HepG2 (cell line): Measurements from ENCODE around the gene SH3GLB2. TPM values are rescaled to one million over a fixed set of nuclear protein-coding genes. Genes with fewer than 3 reads are reported as not detected.

Experiments used
- AGO2 ChIP-seq: fragments of 200-400 bp; formaldehyde crosslinking; optimal IDR thresholded peaks from 2 replicates; pipeline ENCODE3; 2017; ENCODE audit warnings: mild to moderate bottlenecking, low read depth, low read length, moderate library complexity
- BORCS8-MEF2B ChIP-seq: sonication (generic); formaldehyde crosslinking; IDR thresholded peaks from 2 replicates; pipeline ENCODE4 v1.8.0; 2022; ENCODE audit warnings: mild to moderate bottlenecking, missing genetic modification reagents
- E2F5 ChIP-seq: sonication (generic); formaldehyde crosslinking; conservative IDR thresholded peaks from 2 replicates; pipeline ENCODE4 v1.4.0; 2020; ENCODE audit warnings: missing genetic modification reagents
- ESRRA ChIP-seq: sonication (generic); formaldehyde crosslinking; IDR thresholded peaks from 2 replicates; pipeline ENCODE4 v1.5.1; 2020; ENCODE audit warnings: mild to moderate bottlenecking, low read depth, missing genetic modification reagents
- GFI1 ChIP-seq: sonication (generic); formaldehyde crosslinking; IDR thresholded peaks from 2 replicates; pipeline ENCODE4 v1.5.0; 2020; ENCODE audit warnings: missing genetic modification reagents, mild to moderate bottlenecking, borderline replicate concordance
- HOXA3 ChIP-seq: sonication (generic); formaldehyde crosslinking; IDR thresholded peaks from 2 replicates; pipeline ENCODE4 v1.5.0; 2020; ENCODE audit warnings: missing genetic modification reagents
- NR2C2 ChIP-seq: sonication (generic); formaldehyde crosslinking; IDR thresholded peaks from 2 replicates; pipeline ENCODE4 v1.4.0; 2020; ENCODE audit warnings: missing genetic modification reagents, mild to moderate bottlenecking, moderate library complexity, borderline replicate concordance
- NR2F6 ChIP-seq, 2 experiments: IDR thresholded peaks; 2 replicates each; pipeline ENCODE4 v1.6.1; 2016; ENCODE audit warnings: antibody characterized with exemption in 1 of 2, mild to moderate bottlenecking in 1 of 2
- PAXIP1 ChIP-seq: sonication (generic); formaldehyde crosslinking; conservative IDR thresholded peaks from 2 replicates; pipeline ENCODE4 v1.4.0; 2020; ENCODE audit warnings: mild to moderate bottlenecking, missing genetic modification reagents, moderate library complexity
- PHF21A ChIP-seq: sonication (generic); formaldehyde crosslinking; IDR thresholded peaks from 2 replicates; pipeline ENCODE4 v1.5.0; 2020; ENCODE audit warnings: mild to moderate bottlenecking, missing genetic modification reagents
- REPIN1 ChIP-seq: sonication (generic); formaldehyde crosslinking; IDR thresholded peaks from 2 replicates; pipeline ENCODE4 v1.8.0; 2022; ENCODE audit warnings: missing genetic modification reagents, low read depth, mild to moderate bottlenecking, borderline replicate concordance
- SALL1 ChIP-seq: sonication (generic); formaldehyde crosslinking; IDR thresholded peaks from 2 replicates; pipeline ENCODE4 v1.8.0; 2022; ENCODE audit warnings: mild to moderate bottlenecking, missing genetic modification reagents
- TFE3 ChIP-seq: IDR thresholded peaks from 2 replicates; pipeline ENCODE4 v1.6.1; 2016
- ZNF232 ChIP-seq: sonication (generic); formaldehyde crosslinking; IDR thresholded peaks from 2 replicates; pipeline ENCODE4 v1.4.0; 2020; ENCODE audit warnings: missing genetic modification reagents, borderline replicate concordance
- ZSCAN31 ChIP-seq: sonication (generic); formaldehyde crosslinking; IDR thresholded peaks from 2 replicates; pipeline ENCODE4 v1.5.0; 2020; ENCODE audit warnings: low read depth, mild to moderate bottlenecking, missing genetic modification reagents
- polyA plus RNA-seq, 8 experiments: library from polyadenylated mRNA; depleted of rRNA in 3 of 8; stranded (reverse) in 7 of 8; unstranded in 1 of 8; fragments of >200 nt; fragmentation: Illumina TruSeq in 4 of 8; extraction: Trizol in 4 of 8; gene quantifications; 2 replicates each; pipeline versions ENCODE4 v1.2.1 to v1.2.3, GENCODE V29; 2011 to 2016; ENCODE audit warnings: low read depth in 4 of 8, missing spikeins in 1 of 8, mixed read lengths in 1 of 8; ENCODE audit not compliant: insufficient read depth in 1 of 8
- total RNA-seq, 5 experiments: library from RNA; depleted of rRNA; stranded (reverse); fragments of >200 nt; fragmentation: Illumina TruSeq; extraction: Trizol; gene quantifications; 2 replicates each; pipeline ENCODE4 v1.2.3, GENCODE V29; 2016; ENCODE audit warnings: low read depth in 1 of 5
- TF ChIP-seq, protein P1 (sequence below): IDR thresholded peaks from 2 replicates; pipeline ENCODE4 v1.6.1; 2016; ENCODE audit warnings: low read depth
- TF ChIP-seq, protein P2 (sequence below): sonication (generic); formaldehyde crosslinking; IDR thresholded peaks from 2 replicates; pipeline ENCODE4 v1.5.1; 2020; ENCODE audit warnings: mild to moderate bottlenecking, missing genetic modification reagents, moderate library complexity

Gene SH3GLB2
- total and polyA plus RNA-seq, 2 of the 13 experiments (the other 11 are each of a cell fraction or from before 2014, with no cell fraction given), result 24.0 to 40.6 TPM

- peak; percentile 61 for TF ChIP-seq PAXIP1 (CRISPR knock-in tag)
- TF ChIP-seq, protein P1, sequence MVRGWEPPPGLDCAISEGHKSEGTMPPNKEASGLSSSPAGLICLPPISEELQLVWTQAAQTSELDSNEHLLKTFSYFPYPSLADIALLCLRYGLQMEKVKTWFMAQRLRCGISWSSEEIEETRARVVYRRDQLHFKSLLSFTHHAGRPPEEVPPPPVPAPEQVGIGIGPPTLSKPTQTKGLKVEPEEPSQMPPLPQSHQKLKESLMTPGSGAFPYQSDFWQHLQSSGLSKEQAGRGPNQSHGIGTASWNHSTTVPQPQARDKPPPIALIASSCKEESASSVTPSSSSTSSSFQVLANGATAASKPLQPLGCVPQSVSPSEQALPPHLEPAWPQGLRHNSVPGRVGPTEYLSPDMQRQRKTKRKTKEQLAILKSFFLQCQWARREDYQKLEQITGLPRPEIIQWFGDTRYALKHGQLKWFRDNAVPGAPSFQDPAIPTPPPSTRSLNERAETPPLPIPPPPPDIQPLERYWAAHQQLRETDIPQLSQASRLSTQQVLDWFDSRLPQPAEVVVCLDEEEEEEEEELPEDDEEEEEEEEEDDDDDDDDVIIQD (CRISPR knock-in tag), result 0 out of 2 replicates have a peak, but pooled peaks have one; percentile 41
- peak; percentile 40; the same call in 1 of the 2 replicates for TF ChIP-seq NR2C2
- TF ChIP-seq GFI1 (CRISPR knock-in tag), result peak; percentile 39; the same call in 1 of the 2 replicates
- no peak for TF ChIP-seq E2F5
- TF ChIP-seq, protein P2, sequence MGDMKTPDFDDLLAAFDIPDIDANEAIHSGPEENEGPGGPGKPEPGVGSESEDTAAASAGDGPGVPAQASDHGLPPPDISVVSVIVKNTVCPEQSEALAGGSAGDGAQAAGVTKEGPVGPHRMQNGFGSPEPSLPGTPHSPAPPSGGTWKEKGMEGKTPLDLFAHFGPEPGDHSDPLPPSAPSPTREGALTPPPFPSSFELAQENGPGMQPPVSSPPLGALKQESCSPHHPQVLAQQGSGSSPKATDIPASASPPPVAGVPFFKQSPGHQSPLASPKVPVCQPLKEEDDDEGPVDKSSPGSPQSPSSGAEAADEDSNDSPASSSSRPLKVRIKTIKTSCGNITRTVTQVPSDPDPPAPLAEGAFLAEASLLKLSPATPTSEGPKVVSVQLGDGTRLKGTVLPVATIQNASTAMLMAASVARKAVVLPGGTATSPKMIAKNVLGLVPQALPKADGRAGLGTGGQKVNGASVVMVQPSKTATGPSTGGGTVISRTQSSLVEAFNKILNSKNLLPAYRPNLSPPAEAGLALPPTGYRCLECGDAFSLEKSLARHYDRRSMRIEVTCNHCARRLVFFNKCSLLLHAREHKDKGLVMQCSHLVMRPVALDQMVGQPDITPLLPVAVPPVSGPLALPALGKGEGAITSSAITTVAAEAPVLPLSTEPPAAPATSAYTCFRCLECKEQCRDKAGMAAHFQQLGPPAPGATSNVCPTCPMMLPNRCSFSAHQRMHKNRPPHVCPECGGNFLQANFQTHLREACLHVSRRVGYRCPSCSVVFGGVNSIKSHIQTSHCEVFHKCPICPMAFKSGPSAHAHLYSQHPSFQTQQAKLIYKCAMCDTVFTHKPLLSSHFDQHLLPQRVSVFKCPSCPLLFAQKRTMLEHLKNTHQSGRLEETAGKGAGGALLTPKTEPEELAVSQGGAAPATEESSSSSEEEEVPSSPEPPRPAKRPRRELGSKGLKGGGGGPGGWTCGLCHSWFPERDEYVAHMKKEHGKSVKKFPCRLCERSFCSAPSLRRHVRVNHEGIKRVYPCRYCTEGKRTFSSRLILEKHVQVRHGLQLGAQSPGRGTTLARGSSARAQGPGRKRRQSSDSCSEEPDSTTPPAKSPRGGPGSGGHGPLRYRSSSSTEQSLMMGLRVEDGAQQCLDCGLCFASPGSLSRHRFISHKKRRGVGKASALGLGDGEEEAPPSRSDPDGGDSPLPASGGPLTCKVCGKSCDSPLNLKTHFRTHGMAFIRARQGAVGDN (CRISPR knock-in tag), result peak; percentile 50
- TF ChIP-seq ZNF232 (CRISPR knock-in tag), result no peak
- peak; percentile 34; the same call in 1 of the 2 replicates for TF ChIP-seq HOXA3 (CRISPR knock-in tag)
- TF ChIP-seq REPIN1 (CRISPR knock-in tag), result no peak
- TF ChIP-seq NR2F6 (IDR thresholded peaks at IDR 0.05), result 0 out of 2 replicates have a peak, but pooled peaks have one; percentile 19
- TF ChIP-seq NR2F6 (CRISPR knock-in tag; IDR thresholded peaks at IDR 0.05), result no peak
- no peak for TF ChIP-seq BORCS8-MEF2B
- peak; percentile 67 for TF ChIP-seq PHF21A (CRISPR knock-in tag)
- TF ChIP-seq AGO2, result no peak
- no peak for TF ChIP-seq TFE3
- peak; percentile 71 for TF ChIP-seq ZSCAN31 (CRISPR knock-in tag)
- peak; percentile 60; the same call in 1 of the 2 replicates for TF ChIP-seq ESRRA (CRISPR knock-in tag)
- peak; percentile 23; the same call in 1 of the 2 replicates for TF ChIP-seq SALL1 (CRISPR knock-in tag)
Observed at GRCh38 chr9:129075996-129076639, 48.0 kb upstream of the SH3GLB2 start (continued).
